Measurements from ENCODE around the gene SEC63.
"Not testable (repeated sequence)": the region's sequence is repeated elsewhere in the genome, so short reads cannot be mapped to it uniquely, and the experiment has no call there.

The SEC63 gene, protein sequence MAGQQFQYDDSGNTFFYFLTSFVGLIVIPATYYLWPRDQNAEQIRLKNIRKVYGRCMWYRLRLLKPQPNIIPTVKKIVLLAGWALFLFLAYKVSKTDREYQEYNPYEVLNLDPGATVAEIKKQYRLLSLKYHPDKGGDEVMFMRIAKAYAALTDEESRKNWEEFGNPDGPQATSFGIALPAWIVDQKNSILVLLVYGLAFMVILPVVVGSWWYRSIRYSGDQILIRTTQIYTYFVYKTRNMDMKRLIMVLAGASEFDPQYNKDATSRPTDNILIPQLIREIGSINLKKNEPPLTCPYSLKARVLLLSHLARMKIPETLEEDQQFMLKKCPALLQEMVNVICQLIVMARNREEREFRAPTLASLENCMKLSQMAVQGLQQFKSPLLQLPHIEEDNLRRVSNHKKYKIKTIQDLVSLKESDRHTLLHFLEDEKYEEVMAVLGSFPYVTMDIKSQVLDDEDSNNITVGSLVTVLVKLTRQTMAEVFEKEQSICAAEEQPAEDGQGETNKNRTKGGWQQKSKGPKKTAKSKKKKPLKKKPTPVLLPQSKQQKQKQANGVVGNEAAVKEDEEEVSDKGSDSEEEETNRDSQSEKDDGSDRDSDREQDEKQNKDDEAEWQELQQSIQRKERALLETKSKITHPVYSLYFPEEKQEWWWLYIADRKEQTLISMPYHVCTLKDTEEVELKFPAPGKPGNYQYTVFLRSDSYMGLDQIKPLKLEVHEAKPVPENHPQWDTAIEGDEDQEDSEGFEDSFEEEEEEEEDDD

DNA sequence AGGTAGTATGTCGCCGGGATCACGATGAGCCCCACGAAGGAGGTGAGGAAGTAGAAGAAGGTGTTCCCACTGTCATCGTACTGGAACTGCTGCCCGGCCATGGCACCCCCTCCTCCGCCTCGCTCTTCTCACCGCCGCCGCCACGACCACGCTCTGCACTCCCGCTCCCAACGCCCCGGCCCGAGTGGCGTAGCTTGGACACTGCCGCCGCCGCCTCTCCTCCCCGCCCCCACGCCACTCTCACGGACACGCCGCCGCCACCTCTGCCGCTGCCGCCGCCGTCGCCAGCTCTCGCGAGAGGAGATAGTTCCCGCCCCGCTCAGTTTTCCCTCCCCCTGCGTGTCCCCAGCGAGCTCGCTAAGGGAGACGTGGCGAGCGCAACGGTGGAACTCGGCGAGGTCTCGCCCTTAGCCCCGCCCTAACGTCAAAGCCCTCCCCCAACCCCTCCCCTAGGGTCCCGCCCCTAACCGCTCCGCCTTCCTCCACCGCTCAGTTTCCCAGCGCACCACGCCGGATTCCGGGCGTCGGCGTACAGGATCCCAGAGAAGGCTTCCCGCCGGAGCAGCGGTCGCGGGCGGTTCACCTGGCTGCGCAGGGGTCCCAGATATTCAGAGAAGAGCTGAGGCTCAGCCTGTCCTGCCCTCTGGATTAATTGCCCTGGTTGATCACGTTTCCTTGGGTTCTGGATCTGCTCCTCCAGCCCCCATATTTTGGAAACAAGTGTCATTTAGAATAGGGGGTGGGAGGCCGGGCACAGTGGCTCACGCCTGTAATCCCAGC lies at the start of gene SEC63:
SEC63 (minus strand) TSS at position 300 of the 780 bp plus-strand sequence; CDS start at position 101, 199 bp downstream.
- DNase-seq: peak; percentile 94 to 97 (median 97)

DNA sequence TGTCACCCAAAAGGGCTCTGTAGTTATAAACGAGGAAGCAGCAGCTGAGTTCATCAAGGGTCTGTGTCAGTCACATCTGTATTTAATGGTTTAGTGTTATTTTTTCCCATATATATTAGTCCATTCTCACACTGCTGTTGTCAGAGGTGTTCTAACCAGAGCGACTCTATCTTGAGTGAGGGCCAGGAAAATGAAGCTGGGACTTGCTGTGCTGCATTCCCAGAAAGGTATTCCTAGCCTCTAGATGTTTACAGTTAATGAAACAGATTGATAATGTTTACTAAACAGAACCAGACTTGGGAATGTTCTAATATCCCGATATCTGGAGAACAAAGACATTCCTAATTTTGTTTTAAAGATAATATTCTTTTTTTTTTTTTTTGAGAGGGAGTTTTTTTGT lies 48.0 kb upstream of the SEC63 start:
- DNase-seq: no peak

DNA sequence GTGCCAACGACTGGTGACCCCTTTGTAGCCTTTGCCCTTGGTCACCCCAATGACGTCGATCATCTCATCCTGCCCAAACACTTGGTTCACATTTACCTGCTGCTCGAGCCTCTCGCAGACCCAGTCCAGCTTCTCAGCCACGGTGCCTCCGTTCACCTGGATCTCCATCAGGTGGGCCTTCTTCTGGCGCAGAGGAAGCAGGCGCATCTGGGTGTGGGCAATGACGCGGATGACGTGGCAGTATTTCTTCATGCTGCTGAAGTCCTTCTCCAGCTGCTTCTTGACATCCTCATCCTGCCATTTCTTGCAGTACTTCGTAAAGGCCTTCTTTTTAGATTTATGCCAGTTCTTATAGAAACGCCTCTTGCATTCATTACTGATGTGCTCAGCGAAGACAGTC lies 46.9 kb upstream of the SEC63 start:
- DNase-seq: peak in 1 of 3 experiments; percentile 3

DNA sequence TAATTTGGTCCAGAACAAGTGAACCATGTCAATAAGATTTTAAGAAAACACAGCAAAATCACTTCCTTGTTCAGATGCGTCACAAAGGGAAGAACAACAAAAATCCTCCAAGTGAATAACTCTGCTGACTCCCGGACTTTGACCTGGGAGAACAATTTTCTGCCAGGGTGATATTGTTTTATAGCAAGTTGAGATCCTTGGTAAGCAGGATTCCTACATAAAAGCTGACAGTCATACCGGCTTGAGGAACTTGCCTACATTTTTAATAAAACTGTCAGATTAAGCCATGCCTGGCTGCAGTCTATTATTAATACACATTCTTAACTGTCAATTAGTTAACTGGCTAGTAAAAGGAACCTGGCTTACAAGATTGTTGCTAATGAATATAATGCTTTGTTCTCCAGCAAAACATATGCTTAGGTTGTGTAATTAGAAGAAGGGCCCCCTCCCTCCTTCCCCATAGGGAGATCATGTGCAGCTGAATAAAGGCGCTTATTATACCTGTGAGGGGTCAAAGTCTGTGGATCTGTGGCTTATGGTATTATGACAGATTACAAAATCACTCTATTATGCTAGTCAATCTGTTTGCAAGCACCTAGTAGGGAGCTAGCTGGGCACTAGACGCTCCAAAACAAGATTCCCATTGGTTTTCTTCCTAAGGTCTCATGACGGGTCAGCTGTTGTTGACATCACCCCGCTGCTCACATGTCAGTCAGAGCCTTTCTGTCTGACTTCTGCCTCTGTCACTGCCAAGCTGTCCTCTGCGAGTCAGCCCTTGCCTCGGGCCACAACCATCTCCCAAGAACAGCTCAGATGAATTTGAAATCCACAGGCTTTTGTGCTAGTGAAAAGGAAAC lies 44.6 kb upstream of the SEC63 start:
- peak in 2 of 3 experiments; percentile 64 to 89 for DNase-seq

DNA sequence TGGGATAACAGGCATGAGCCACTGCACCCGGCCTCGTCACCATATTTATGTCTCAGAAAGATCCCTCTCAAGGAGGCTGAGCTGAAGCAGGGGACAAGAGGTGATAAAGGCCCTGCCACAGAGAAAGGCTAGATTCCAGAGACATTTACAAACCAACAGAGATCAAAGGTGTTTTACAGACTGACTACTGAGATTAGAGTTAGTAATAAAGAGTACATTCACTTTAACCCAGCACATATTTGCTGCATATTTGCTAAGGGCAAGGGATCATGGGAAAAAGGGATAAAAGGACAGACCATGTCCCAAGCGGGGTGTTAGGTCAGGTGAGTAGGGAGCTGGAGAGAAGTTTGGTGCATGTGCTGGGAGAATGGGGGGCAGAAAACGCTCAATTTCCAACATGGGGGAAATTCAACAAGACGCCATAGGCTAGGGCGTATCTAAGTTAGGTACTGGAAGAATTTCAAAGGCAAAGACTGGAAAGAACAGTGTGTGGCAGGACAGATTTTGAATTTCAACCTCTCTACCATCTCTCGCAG lies 43.8 kb upstream of the SEC63 start:
- no peak for DNase-seq

DNA sequence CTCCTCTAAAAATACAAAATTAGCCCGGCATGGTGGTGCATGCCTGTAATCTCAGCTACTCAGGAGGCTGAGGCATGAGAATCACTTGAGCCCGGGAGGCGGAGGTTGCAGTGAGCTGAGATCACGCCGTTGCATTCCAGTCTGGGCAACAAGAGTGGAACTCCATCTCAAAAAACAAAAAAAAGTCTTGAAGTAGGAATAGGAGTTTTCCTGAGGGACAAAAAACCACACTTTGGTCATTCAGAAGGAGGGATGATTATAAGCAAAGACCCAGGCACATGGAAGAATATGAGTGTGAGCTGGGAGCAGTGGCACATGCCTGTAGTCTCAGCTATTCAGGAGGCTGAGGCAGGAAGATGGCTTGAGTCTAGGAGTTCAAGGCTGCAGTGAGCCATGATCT lies 42.3 kb upstream of the SEC63 start:
- DNase-seq: not testable (repeated sequence)

DNA sequence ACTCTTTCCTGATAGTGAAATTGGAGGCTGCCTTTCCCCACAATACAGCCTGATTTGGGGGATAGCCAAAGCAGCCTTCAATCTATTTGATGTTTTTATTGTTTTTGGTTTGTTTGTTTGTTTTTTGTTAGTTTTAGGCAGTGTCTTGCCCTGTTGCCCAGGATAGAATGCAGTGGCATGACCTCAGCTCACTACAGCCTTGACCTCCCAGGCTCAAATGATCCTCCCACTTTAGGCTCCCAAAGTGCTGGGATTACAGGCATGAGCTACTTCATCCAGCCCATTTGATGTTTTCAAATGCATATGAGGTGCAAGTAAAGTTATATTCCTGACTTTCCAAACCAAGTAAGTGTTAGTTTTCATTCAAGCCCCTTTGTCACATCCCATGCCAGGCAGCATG lies 41.3 kb upstream of the SEC63 start:
- DNase-seq: no peak

DNA sequence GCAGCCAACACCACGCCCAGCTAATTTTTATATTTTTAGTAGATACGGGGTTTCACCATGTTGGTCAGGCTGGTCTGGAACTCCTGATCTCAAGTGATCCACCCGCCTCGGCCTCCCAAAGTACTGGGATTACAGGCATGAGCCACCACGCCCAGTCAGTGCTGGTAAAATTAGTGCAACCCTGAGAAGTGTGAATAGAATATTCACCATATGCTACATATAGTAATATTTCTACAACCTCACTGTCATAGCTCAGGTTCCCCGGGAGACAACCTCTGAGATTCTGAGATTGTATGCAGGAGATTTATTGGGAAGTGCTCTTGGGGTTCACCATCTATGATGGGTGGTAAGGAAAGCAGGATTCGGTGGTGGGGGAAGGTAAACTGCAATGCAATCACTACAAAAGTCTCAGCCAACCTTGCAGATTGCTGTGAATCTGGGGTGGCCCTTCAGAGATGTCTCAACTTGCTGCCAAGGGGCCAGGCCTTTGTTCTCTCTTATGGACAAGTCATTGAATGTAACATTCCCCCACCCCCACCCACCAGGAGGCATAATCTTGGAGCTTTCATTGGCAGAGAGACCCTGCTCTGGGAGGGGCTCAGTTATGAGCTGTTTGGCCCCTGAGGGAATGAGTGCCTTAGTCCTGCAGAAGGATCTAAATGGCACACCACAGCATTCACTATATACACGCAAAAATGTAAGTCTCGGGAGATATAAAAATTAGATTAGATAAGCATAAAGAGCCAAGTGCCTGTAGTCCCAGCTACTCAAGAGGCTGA lies 34.0 kb upstream of the SEC63 start:
- DNase-seq: no peak

DNA sequence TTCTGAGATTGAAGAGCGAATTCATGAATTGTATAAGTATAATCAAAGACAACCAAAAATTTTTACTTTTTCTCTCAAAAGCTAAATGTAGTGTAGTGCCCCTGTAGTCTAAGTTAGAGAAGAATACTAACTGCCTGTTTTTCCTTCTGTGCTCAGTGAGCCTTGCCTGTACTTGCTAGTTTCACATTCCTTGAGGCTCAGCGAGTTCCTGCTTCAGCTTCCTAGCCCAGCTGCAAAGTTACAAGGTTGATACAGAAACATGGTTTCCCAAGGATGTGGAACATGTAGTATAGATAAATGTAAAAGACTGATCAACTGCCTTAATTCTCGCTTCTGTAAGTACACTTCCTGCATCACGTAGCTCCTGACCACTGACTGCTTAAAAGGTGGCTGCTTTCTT lies 33.1 kb upstream of the SEC63 start:
- DNase-seq: no peak

DNA sequence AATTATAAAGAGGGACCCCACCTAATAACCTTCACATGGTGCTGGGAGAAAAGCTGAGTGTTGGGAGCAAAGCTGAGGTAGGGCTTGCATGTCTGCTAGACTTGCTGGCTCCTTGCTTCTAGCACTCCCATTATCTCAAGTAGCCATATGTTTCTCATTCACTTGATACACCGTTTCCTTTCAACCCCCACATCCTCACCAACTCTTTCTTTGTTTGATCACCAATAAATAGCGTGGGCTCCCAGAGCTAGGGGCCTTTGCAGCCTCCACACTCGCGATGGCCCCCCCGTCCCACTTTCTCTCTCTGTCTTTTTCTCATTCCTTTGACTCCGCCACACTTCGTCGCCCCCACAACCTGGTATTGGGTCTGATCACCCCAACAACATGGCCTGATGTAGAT lies 32.6 kb upstream of the SEC63 start:
- DNase-seq: not testable (repeated sequence)

DNA sequence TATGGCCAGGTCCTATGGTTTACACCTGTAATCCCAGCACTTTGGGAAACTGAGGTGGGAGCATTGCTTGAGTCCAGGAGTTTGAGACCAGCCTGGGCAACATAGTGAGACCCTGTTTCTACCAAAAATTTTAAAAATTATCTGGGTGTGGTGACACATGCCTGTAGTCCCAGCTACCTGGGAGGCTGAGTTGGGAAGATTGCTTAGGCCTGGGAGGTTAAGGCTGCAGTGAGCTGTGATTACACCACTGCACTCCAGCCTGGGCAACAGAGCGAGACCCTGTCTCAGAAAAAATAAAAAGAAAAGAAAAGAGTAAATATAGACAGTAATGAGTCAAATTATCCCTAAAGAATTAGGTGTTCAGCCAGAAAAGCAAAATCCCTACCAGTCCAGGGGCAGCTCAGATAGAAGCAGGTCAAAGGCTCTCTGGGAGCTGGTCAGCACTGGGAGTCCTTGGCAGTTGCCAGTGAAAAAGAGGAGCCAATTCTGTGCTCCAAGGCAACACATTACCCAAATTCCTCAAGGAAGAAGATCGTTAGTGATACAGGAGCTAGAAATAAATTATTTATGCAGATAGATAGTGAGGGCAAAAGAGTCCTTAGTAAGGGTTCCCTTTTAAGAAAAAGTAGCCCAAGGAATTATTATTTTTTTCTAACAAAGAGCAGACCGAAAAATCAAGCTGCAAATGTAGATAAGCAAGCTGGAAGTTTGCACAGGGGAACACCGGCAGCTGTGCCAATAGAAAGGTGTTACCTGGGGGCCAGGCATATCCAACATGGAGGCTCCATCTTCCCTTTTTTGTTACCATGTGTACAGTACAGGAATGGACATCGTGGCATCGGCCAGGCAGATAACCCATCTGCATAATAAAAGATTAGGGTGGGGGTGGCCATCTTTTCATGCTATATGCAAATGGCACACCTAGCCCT lies 31.4 kb upstream of the SEC63 start:
- DNase-seq: no peak

DNA sequence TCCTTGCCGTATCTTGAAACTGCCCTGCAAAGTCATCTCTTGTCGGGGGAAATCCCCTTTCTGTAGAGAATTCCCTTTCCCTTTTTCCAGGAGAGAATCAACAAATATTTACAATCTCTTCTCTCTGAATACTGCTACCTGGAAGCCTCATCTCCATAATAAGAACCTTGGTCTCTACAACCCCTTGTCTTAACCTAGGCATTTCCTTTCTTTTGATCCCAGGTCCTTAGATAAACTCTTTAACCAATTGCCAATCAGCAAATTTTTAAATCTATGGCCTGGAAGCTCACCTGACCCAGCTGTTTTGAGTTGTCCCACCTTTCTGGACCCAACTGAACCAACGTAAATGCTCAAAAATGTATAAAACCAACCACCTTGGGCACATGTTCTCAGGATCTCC lies 30.6 kb upstream of the SEC63 start:
- no peak for DNase-seq

DNA sequence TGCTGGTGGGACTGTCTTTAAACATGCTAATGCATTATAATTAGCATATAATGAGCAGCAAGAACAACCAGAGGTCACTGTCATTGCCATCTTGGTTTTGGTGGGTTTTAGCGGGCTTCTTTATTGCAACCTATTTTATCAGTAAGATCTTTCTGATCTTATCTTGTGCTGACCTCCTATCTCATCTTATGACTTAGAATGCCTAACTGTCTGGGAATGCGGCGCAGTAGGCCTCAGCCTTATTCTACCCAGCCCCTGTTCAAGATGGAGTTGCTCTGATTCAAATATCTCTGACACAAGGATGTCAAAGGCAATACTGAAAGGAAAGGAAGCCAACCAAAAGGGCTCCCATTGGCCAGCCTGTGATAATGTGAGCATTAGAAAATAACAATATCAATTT lies 29.8 kb upstream of the SEC63 start:
- no peak for DNase-seq

DNA sequence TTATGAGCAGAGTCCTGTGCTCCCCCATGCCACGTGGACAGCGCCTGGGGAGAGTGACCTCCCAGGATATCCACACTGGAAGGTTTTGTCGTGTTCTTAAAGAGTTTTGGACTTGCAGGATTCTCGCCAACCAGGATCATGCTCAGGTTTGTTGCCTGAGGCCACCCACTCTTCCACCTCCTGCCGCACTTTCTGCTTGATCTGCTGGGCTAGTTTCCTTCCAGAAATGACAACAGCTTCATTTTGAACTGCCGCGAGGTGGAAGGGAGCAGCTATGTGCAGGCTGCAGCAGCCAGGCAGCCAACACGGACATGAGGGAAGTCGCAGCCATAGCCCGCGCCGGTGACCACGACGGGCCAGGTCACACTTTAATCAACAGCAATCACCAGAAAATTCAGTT lies 27.7 kb upstream of the SEC63 start:
- no peak for DNase-seq

DNA sequence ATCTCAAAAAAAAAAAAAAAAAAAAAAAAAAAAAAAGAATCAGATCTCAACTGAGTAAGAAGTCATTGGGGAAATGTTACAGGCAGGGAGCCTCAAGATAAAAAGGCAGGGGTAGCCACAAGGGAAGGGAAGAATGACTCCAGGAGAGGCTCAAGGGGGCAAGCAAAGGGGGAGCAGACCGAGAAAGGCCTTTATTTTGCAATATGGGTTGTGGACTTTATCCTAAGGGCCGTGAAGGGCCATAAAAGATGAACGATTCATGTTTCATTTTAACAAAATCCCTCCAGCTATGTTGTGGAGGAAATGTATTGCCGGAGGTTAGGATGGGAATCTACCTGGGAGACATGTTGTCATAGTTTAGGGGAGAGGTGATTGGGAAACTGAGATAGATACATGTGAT lies 25.8 kb upstream of the SEC63 start:
- no peak for DNase-seq

DNA sequence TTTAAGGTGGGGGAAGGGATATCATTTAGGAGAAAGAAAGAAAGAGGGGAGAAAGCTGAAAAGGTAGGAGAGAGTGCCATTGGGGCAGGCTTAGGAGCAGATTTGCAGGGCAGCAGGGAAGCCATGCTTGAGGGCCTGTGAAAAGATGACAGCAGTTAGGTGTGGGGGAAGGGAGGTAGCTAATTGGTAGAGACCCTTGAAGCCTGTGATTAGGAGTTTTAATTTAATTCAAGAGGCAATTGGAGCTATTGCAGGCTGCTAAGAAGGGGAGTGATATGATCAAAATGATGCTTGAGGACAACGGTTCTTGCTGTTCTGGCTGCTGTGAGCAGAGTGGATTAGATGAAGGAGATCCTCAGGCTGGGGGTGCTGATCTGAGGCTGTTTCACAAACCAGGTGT lies 24.5 kb upstream of the SEC63 start:
- peak in 2 of 3 experiments; percentile 46 to 84 for DNase-seq

DNA sequence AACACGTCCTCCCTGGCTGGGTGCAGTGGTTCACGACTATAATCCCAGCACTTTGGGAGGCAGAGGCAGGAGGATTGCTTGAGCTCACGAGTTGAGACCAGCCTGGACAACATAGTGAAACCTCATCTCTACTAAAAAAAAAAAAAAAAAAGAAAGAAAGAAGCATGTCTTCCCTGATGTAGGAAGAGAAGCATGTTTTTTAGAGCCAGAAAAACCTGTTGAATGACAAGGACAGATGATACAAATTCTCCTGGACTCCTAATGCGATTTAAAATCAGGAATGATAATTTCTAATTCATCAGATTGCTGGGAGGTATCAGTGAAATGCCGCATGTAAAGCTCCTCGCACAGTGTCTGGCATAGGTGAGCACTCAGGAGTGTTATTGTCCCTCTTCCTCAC lies 23.7 kb upstream of the SEC63 start:
- DNase-seq: no peak

DNA sequence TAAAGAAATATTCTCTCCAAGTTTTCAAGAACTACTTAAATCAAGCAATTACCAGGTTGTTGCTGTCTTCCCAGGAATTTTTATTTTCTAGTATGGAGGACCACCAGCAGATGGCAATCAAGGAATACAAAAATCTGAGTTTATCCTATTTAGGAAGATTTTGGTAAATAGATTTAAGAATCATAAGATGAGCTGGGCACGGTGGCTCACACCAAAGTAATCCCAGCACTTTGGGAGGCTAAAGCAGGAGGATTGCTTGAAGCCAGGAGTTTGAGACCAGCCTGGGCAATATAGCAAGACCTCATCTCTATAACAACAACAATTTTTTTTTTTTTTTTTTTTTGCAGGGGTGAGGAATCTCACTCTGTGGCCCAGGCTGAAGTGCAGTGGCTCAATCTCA lies 19.3 kb upstream of the SEC63 start:
- DNase-seq: peak in 2 of 3 experiments; percentile 36 to 62

DNA sequence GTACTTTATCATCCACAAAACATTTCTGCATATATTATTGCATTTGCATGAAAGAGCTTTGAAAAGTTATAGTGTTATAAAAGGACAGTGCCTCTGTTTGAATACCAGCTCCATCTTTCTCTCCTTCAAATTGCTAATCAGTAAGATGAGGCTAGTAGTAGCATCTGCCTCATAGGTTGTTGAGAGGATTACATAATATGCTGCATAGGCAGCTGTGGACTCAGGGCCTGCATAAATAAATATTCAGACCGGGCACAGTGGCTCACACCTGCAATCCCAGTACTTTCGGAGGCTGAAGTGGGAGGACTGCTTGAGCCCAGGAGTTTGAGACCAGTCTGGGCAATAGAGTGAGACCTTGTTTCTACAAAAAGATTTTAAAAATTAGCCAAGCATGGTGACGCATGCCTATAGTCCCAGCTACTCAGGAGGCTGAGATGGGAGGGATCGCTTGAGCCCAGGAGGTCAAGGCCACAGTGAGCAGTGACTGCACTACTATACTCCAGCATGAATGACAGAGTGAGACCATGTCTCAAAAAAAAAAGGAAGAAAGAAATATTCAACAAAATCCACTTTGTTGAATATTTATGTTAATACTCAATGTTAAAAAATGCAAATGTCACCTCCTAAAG lies 18.3 kb upstream of the SEC63 start:
- DNase-seq: no peak

DNA sequence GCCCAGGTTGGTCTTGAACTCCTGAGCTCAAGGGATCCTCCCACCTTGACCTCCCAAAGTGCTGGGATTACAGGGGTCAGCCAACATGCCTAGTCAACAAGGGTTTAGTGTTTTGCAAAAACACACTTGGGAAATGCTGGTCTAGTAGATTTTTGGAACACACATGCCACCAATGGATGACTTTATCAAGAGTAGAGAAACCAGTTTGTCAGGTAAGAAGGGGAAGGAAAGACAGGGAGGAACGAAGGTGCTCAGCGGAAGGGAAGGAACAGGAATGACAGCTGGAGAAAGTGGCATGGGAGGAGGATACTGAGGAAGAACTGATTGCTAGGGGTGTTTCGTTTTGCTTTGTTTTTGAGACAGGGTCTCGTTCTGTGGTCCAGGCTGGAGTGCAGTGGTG lies 15.6 kb upstream of the SEC63 start:
- peak in 1 of 3 experiments; percentile 5 for DNase-seq
